HG03558 (cell line): Measurements from ENCODE around the gene PYGO1.
"Not testable (repeated sequence)": the region's sequence is repeated elsewhere in the genome, so short reads cannot be mapped to it uniquely, and the experiment has no call there.

Source experiments
- ATAC-seq: cut with Tn5 transposase; IDR thresholded peaks from one replicate; pipeline ENCODE4 v1.9.1; 2021; ENCODE audit warnings: moderate number of reproducible peaks; ENCODE audit not compliant: unreplicated experiment; ENCODE audit errors: extremely low read depth

PYGO1 gene, protein sequence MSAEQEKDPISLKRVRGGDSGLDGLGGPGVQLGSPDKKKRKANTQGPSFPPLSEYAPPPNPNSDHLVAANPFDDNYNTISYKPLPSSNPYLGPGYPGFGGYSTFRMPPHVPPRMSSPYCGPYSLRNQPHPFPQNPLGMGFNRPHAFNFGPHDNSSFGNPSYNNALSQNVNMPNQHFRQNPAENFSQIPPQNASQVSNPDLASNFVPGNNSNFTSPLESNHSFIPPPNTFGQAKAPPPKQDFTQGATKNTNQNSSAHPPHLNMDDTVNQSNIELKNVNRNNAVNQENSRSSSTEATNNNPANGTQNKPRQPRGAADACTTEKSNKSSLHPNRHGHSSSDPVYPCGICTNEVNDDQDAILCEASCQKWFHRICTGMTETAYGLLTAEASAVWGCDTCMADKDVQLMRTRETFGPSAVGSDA

DNA sequence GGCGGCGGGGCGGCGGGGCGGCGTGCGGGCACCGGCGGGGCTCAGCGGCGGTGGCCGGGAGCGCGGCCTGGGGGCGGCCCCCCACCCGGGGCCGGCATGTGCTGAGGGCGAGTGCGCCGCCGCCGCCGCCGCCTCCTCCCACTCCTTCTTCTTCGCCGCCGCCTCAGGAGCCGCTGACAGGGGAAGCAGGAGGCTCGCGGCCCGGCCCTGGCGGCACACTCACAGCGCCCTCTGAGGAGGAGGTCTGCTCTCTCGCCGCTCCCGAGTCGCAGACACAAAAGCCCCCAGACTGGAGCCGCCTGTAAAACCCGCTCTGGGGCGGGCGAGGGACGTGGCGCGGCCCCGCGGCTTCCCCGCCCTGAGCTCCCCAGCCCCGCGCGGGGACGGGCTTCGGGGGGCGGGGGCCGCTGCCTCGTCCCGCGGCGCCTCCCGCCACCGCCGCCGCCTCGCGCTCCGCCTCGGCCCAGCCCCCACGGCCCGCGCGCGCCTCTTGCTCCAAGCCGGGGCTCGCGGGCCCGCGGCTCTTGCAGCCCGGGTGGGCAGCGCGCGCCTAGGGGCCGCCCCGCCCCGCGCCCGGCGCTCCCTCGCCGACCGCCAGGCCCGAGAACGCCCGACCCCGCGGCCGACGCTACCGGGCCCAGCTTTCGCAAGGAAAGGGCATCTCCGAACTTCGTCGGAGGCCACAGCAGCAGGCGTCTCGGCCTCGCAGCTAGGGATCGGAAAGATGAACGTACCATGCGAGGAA lies at the start of gene PYGO1:
Gene PYGO1 (minus strand): TSS at position 276 of the 745 bp plus-strand sequence. CDS start 462 bp downstream, outside the sequence.
- ATAC-seq, result no peak

DNA sequence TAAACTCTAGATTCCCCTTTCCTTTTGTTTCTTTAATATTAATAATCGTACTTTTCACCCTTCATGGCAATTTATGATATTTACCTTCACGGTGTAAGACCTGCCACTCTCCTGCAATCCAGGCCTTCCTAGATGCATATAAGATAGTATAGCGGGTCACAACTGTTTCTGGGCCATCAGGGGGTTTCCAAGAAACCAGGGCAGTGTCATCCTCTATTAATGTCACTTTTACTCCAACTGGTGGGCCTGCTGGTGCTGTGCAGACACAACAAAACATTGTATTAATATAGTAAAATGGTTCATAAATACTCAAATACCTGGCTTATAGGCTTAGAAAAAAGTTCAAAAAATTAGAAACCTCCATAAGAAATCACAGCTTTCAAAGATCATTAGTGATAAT lies 48.9 kb upstream of the PYGO1 start:
- no peak for ATAC-seq

DNA sequence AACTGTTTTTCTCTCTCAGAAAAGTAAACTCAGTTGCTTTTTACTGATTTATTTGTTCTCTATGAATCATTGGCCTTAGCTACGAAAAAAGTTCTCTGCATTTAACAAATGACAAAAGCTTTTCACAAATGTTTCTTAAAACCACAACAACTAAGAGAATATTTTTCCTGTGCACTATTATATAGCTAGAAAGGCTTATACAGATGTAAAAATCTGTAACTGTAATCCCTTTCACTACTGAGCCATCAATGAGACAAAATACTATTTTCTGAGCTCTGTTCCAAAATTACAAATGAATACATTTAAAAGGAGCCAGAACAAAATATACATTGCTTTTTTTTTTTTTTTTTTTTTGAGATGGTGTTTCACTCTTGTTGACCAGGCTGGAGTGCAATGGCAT lies 45.6 kb upstream of the PYGO1 start:
- no peak for ATAC-seq

DNA sequence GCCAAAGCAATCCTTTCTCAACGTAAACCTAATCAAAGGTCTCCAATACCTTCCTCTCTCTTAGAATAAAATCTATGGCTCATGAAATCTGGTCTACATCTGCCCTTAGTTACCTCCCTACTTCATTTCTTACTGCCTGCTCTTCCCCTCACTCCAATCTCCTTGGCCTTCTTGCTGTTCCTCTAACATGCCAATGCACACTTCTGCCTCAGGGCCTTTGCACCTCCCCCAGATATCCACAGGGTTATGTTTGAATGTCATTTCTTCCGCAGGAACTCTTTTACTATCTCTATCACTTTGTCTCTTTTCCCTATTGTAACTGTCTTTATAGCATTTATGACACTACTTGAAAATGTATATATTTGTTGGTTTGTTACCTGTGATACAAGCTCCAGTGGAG lies 44.3 kb upstream of the PYGO1 start:
- no peak for ATAC-seq

DNA sequence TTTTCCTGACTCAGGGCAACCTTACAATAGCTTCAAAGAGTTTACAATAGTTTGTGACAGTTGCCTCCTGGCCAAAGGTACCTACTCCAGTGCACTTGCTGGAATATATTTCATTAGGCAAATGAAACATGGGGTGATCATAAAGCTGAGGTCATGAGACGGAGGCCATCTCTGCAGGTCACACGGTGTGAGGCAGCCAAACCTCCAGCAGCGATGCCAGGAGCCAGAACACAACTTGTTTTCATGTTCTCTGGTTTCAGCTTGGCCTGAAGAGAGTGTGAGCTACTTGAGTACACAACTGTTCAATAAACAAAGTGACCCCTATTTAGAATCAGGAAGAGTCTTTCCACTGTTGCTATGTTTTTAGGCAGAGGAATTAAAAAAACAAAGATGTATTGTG lies 42.7 kb upstream of the PYGO1 start:
- ATAC-seq, result no peak

DNA sequence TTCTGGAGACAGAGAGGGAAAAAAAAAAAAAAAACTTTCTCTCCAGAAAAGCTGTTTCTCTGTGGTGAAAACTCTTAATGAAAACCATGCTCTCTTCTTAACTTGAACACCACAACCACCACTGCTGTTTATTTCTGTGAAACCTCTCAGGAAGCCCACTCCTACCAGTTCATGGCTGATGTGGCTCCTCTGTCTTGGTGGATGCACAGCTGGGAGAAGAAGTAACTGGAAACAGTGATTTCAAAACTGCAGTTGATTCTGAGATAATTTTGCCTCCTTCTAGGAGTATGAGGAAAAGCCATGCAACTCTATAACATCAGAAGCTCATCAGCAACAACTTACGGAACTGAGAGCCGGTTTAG lies 40.2 kb upstream of the PYGO1 start:
- ATAC-seq, result no peak

DNA sequence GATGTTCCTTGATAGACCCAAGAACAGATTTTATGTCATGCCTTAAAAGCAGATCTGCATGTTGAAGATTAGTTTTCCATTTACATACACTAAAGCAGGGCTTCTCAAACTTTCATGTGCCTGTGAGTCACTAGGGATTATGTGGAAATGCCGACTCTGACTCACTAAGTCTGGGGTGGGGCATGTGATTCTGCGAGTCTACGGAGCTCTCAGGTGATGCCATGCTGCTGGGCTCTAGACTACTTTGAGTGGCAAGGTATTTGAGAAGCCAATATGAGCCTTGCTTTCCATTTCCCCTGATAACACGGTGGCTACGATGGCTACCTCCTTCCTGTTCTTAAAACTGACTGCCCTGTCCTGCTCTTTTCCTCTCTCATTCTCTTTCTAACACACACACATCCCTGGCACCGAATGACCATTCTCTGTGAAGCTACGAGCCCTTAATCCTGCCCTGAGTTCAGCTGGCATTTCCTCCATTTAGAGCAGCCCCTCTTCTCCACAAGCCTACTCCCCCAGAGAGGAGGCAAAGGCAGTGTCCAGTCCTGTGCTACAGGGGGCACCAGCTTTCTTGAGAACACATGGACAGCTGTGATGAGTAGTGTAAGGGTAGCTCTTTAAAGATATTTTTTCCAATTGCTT lies 39.7 kb upstream of the PYGO1 start:
- ATAC-seq, result no peak

DNA sequence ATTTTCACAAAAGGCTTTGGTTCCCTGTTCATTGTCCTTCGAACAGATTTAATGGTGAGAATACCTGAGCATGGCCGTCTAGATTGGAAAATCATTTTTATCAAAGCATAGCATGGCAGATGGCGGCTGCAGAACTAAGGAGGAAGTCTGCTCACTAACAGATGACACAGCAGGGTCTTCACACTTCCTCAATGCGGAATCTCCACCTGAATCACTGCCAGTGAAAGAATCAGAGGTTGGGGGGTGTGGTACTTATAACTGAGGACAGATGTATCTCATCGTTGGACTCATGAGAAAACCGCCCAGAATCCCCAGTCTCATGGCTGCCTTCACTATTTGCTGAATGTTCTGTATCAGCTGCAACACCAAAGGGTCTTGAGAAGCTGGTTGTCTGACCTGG lies 31.6 kb upstream of the PYGO1 start:
- no peak for ATAC-seq

DNA sequence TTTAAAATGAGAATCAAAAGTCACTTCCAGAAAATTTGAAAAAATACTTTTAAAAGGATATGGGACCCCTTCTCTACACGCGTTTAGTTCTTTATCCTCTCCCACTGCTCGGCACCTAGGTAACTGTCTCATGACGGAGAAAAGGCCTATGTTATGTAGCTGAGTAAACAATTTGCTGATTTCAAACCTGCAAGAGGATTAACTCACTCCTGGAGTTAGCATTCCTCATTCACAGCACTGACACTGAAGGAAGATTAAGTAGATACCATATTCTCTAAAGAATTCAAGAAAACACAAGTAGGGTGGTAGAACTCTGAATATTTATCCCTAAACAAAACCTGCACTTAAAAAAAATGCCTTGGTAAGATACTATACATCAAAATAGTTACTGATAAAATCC lies 30.2 kb upstream of the PYGO1 start:
- no peak for ATAC-seq

DNA sequence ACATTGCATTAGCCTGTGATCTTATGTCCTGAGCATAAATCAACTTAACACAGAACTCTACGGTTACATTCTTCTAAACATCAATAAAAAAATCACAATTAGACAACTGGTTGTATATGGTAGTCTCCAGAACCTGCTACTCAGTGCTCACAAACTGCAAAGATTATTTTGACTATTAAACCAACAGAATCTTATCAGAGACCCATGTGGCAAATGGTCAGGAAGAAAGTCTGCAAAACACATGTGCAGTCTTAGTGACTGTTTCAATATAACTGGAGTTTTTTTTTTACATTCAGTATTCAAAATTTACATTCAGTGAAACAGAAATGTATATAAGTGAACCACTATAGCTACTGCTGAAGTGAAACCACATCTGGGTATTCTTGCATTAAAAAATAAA lies 27.3 kb upstream of the PYGO1 start:
- ATAC-seq, result no peak

DNA sequence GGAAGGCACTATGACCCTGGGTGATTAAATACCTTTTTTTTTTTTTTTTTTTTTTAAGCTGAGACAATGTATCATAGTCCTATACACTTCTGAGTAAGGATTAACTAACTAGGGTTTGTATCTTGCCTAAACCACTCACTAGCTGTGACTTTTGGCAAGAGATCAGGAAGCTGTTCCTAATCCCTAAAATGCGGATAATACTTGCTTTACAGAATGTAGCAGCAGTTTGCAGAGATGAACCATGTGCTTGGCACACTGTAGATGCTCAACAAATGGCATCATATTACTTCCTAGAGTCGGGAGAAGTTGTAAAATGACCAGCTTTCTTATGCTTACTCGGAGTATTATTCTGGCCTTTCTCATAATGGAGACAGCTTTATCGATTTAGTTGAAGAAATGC lies 25.6 kb upstream of the PYGO1 start:
- no peak for ATAC-seq

DNA sequence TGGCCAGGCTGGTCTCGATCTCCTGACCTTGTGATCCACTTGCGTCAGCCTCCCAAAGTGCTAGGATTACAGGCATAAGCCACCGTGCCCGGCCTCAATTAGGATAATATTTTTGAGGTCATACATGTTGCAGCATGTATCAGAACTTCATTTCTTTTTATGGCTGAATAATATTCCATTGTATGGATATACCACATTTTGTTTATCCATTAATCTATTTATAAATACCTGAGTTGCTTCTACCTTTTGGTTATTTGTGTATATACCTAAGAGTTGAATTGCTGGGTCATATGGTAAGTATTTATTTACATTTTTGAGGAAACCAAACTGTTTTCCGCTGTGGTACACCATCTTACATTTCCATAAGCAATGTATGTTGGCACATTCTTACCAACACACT lies 18.1 kb upstream of the PYGO1 start:
- ATAC-seq, result no peak

DNA sequence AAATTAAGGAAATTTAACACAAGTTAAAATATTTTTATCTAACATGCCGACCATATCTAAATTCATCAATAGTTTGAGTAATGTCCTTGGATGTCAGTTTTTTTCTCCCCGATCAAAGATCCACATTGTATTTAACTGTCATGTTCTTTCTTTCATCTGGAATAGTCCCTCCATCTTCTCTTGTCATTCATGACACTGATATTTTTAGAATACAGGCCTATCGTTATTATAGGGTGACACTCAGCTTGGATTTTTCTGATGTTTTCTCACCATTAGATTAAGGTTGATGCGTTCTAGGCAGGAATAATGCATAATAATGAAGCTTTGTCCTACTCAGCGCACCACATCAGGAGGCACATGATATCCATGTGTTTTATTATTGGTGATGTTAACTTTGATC lies 13.2 kb upstream of the PYGO1 start:
- no peak for ATAC-seq

DNA sequence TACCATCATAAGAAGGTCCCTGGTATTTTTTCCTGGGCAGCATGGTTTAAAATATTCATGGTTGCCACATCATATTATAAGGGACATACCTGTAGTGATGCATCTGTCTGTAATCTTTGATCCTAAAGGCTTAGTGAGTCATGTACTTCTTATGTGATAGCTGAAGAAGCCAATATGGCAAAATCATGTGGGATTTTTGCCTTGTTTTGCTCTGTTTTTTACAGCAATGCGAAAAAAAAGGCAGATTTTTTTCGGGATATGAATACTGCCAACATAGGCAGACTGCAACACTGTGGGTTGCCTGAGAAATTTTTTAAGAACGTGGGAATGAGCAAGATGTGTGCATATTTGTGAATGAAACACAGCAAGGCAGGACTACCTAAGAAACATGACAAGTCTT lies 11.3 kb upstream of the PYGO1 start:
- ATAC-seq, result no peak

DNA sequence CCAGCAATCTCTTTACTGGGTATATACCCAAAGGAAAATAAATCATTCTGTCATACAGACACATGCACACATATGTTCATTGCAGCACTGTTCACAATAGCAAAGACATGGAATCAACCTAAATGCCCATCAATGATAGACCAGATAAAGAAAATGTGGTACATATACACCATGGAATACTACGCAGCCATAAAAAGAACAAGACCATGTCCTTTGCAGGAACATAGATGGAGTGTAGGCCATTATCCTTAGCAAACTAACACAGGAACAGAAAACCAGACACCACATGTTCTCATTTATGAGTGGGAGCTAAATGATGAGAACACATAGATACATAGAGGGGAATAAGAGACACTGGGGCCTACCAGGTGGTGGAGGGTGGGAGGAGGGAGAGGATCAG lies 4.9 kb upstream of the PYGO1 start:
- ATAC-seq, result not testable (repeated sequence)

DNA sequence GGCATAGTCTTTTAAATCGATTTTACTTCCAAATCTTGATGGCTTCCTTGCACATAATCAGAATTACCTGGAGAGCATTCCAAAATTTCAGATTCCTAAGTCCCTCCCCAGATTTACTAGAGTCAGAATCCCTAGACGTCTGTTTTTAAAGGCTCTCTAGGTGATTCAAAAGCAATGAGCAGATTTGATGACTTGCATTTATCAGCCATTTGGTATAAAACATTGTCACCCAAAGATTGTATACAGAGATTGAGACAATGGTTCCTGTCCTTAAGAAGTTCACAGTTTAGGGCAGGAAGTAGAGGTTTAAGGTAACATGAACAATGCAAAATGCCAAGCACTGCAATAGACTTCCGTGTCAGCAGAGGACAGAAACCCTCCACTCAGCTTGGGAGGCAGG lies 2.6 kb upstream of the PYGO1 start:
- no peak for ATAC-seq

DNA sequence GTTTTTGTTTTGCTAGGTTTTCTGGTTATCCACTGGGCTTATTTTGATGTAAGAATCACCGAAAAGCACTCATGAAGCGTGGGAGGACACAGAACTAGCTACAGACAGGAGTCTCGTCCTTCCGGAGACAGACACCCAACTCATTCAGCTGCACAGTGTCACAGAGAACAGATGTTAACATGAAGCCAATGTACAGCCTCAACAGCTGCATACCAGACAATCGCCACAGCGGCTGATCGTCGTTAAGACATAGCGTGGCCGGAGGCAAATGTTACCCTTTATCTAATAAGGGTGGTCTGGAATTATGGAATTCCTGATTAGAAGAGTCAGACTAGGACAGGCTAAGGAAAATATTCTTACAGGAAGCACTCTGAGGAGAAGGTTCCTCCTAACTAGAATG lies 1.1 kb upstream of the PYGO1 start:
- no peak for ATAC-seq

DNA sequence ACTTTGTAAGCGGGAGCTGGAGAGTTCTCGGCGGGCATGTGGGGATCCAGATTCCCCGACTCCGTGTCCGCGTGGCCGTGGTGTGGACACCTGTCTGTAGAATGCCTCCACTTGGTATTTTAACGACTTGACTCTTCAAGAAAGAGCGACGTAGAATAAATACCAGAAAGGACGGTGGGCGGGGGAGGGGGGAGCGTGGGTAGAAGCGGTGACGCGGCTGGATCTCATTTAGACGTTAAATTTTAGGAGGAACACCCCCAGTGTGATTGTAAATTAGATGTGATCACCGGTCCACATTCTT lies 620 bp upstream of the PYGO1 start:
- ATAC-seq, result no peak

DNA sequence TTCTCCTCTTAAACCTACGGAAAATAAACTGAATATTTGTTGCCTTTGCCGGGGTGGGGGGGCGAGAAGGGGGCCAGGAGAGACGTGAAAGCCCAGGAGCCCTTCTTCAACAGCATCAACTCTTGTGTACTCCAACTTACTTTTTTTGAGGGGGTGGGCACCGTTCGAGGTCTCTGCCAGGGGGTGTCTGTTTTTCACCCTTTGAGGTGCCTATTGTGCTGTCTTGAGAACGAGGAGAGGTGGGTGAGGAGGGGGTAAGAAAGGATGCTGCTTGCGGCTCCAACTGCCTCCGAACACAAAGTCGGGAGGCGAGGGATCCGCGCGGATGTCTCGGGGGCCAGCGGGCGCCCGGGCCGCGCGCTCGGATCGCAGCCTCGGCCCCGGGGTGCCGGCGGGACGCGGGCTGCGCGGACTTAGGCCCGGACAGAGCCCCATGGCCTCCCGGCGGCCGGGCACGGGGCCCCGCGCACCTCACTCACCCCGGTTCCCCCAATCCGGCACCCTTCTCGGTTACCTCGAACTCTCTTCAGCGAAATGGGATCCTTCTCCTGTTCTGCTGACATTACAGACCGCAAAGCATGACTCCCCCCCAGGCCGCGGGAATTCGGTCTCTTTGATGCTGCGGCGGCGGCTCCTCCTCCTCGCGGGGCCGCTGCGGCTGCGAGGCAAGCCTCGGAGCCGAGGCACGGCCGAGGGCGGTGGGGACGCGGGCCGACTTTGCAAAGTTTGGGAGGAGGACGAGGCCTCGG lies 650 bp downstream of the PYGO1 start:
- ATAC-seq, result no peak

DNA sequence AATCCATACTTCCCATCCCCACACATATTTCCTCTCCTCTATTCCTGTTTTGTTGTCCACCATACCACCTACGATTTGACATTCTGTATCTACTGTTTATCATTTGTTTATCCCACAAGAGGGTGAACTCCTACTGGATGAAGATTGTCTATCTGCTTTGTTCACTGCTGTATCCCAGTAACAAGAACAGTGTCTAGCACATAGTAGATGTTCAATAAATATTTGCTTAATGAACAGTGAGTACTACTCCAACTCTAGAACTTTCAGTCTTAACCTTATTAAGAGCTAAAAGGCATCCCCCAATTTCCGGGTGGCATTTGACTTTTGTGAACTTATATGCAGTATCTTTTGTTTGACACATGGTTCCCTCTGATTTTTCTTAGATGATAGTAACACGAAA lies 1.3 kb downstream of the PYGO1 start:
- ATAC-seq, result no peak

DNA sequence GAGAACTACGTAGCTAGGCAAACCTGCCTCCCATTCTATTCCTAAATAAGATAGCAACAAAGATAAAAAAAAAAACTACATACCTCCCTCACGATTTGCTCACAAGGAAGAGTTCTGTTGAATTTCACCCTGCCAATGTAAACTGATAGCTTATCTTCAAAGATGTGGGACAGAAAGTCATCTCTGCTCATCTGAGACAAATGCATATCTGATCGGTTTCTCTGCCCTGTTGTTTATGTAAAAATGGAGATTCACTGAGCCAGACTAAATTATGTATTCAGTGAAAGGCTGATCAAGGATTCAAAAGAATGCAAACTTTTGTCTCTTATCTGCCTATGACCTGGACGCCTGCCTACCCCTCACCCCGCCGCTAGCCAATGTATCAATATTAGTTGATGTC lies 11.2 kb downstream of the PYGO1 start:
- ATAC-seq, result no peak
